Mesothelial cell of epicardium (in vitro differentiated cells): ENCODE data around the gene TOMM6. TPM values are rescaled to one million over a fixed set of nuclear protein-coding genes. Genes with fewer than 3 reads are reported as not detected.

Experiments
- DNase-seq, 2 experiments: peaks; one replicate each; pipeline ENCODE4 v3.0.0; 2021; ENCODE audit warnings: low spot score in 2 of 2; ENCODE audit not compliant: unreplicated experiment in 2 of 2
- H3K27ac Mint-ChIP-seq: 2 replicates; pipeline ENCODE4 v1.8.0; 2021; ENCODE audit warnings: mixed read lengths
- H3K27me3 Mint-ChIP-seq: 2 replicates; pipeline ENCODE4 v1.8.0; 2021; ENCODE audit warnings: low read depth, mixed read lengths
- H3K36me3 Mint-ChIP-seq: 2 replicates; pipeline ENCODE4 v1.8.0; 2021; ENCODE audit warnings: mixed read lengths
- H3K4me1 Mint-ChIP-seq: 2 replicates; pipeline ENCODE4 v1.8.0; 2021; ENCODE audit warnings: mixed read lengths
- H3K4me3 Mint-ChIP-seq: 2 replicates; pipeline ENCODE4 v1.8.0; 2021; ENCODE audit warnings: mild to moderate bottlenecking, moderate library complexity, mixed read lengths
- H3K9me3 Mint-ChIP-seq: 2 replicates; pipeline ENCODE4 v1.8.0; 2021; ENCODE audit warnings: mixed read lengths
- CTCF ChIP-seq: fragments of 200-600 bp; sonication (generic); IDR thresholded peaks from one replicate; pipeline ENCODE4 v1.5.0; 2021; ENCODE audit warnings: antibody characterized with exemption; ENCODE audit not compliant: unreplicated experiment
- total RNA-seq: library from RNA; stranded (reverse); gene quantifications from 3 replicates; pipeline ENCODE4 v1.2.1, GENCODE V29; 2021

TOMM6 gene
- total RNA-seq, 1 donor from 2014 or later: 151 TPM

GRCh38 chr6:41784581-41785171 is 2.8 kb upstream of the TOMM6 start:
- no peak for TF ChIP-seq CTCF
- H3K27me3 Mint-ChIP-seq: peaks cover 11% of the 10 kb centered on the region
- no peak overlapping the region for H3K4me3 Mint-ChIP-seq
- peaks cover 3% of the 10 kb centered on the region for H3K36me3 Mint-ChIP-seq
- no peak overlapping the region for H3K27ac Mint-ChIP-seq
- no peak for DNase-seq
- peaks cover 33% of the 10 kb centered on the region for H3K4me1 Mint-ChIP-seq
- no peaks in the 10 kb centered on the region for H3K9me3 Mint-ChIP-seq

- no peak for TF ChIP-seq CTCF
- peak overlapping the region; percentile 64 for H3K4me3 Mint-ChIP-seq
- H3K4me1 Mint-ChIP-seq: peaks cover 33% of the 10 kb centered on the region
- no peaks in the 10 kb centered on the region for H3K9me3 Mint-ChIP-seq
- no peak overlapping the region for H3K27ac Mint-ChIP-seq
- H3K36me3 Mint-ChIP-seq: peaks cover 4% of the 10 kb centered on the region
- peaks cover 11% of the 10 kb centered on the region for H3K27me3 Mint-ChIP-seq
- no peak for DNase-seq
Measured at GRCh38 chr6:41785254-41785653, 2.2 kb upstream of the TOMM6 start.

- Mint-ChIP-seq H3K4me1 (peaks cover 33% of the 10 kb centered on the region), H3K27ac (peak overlapping the region; percentile 61), H3K9me3 (no peaks in the 10 kb centered on the region), H3K4me3 (peak overlapping the region; percentile 64), H3K36me3 (peaks cover 4% of the 10 kb centered on the region), H3K27me3 (peaks cover 11% of the 10 kb centered on the region)
- TF ChIP-seq CTCF: no peak
- no peak for DNase-seq
Measured at GRCh38 chr6:41785689-41786450, 1.6 kb upstream of the TOMM6 start.

GRCh38 chr6:41786451-41787218 is 859 bp upstream of the TOMM6 start:
- H3K36me3 Mint-ChIP-seq: peaks cover 4% of the 10 kb centered on the region
- peaks cover 26% of the 10 kb centered on the region for H3K4me1 Mint-ChIP-seq
- peaks cover 8% of the 10 kb centered on the region for H3K27me3 Mint-ChIP-seq
- peak; percentile 70 for TF ChIP-seq CTCF
- no peaks in the 10 kb centered on the region for H3K9me3 Mint-ChIP-seq
- H3K4me3 Mint-ChIP-seq: peak overlapping the region; percentile 96
- peak overlapping the region; percentile 99 for H3K27ac Mint-ChIP-seq
- peak; percentile 85 to 94 for DNase-seq

DNA sequence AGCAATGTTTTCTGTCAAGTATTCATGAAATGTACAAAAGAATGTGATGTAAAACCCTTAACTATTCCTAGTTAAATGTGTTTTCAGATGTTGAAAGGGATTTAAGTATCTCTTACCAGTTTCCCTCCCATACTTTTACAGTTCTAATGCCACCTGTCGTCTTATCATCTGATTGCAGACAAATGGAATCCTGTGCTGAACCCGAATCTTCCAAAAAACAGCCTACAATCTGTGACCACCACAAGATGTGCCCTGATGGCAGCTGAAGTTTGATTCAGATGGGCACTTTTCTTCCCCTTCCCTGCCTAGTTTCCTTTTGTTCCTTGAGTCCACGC is 1.9 kb downstream of the TOMM6 start:
- H3K27me3 Mint-ChIP-seq: no peaks in the 10 kb centered on the region

More for the DNA sequence above, 1.9 kb downstream of the TOMM6 start:
- Mint-ChIP-seq H3K4me3 (peak overlapping the region; percentile 96), H3K36me3 (peaks cover 6% of the 10 kb centered on the region), H3K9me3 (no peaks in the 10 kb centered on the region), H3K27ac (peak overlapping the region; percentile 82), H3K4me1 (peaks cover 21% of the 10 kb centered on the region)
- no peak for TF ChIP-seq CTCF
- no peak for DNase-seq
